Dermis microvascular lymphatic vessel endothelial cell (primary cell): Measurements from ENCODE around the gene MYT1. TPM values are rescaled to one million over a fixed set of nuclear protein-coding genes. Genes with fewer than 3 reads are reported as not detected.

Experiments used
- DNase-seq, 2 donors: peaks; one replicate each; pipeline versions ENCODE4 v3.0.0 to v3.0.0-alpha.2; 2010; ENCODE audit warnings: low read depth in 2 of 2
- total RNA-seq: library from RNA; depleted of rRNA; stranded (reverse); fragments of >200 nt; gene quantifications from 2 replicates; pipeline ENCODE4 v1.2.1, GENCODE V29; 2014

Gene MYT1
- total RNA-seq, 1 donor from 2014 or later: not detected

DNA sequence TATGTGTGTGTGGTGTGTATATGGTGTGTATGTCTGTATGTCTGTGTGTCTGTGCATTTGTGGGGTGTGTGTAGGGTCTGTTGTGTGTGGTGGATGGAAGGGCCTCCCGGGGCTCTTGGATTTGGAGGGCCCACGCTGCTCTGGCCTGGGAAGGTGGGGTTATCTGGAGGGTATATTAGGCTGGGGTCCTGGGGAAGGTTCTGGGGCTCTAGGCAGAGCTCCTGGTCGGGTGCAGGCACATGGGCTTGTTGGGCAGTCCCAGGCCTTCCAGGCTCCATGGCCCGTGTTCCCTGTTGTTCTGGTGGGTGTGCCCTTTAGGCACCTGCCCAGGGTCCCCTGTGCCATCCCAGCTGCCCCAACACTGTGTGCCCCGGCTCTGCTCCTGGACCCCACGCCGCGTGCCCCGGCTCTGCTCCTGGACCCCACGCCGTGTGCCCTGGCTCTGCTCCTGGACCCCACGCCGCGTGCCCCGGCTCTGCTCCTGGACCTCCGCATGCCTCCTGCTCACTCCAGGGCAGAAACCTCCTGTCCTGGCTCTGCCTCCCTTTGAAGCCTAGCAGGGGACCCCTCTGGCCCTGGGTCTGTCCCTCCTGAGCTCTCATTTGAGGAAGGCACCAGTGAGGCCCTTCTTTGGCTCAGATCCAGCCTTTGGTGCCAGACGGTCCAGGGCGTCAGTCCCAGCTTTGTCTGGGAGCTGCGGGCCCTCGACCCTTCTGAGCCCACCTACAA lies 10.2 kb upstream of the MYT1 start:
- DNase-seq: no peak

DNA sequence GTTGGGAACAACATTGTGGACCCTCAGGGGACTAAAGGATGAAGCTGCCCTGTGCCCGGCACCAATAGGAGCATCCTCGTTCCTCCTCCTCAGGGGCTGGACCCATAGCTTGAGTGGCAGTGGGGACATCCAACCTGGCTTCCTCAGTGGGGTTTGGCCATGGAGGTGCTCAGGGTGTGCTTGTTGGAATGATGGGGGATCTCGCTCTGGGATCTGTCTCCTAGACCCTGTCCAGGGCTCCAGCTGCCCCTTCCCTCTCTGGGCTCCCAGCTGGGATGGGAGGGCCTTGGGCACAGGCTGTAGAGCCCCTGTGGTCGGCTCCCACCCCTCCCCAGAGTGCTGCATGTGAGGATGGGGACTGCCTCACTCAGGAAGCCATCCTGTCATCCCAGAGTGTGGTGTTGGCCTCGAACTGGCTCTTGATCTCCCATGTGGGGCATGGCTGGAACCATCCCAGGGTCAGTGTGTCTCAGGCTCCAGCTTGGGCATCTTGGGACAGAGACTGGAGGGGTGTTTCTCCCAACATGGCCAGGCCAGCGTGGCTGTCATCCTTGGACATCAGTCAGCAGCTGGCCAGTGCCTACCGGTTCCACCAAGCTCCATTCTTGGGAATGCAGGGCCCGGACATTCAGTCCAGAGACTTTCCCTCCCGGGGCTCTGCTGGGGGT lies 9.5 kb upstream of the MYT1 start:
- no peak for DNase-seq

DNA sequence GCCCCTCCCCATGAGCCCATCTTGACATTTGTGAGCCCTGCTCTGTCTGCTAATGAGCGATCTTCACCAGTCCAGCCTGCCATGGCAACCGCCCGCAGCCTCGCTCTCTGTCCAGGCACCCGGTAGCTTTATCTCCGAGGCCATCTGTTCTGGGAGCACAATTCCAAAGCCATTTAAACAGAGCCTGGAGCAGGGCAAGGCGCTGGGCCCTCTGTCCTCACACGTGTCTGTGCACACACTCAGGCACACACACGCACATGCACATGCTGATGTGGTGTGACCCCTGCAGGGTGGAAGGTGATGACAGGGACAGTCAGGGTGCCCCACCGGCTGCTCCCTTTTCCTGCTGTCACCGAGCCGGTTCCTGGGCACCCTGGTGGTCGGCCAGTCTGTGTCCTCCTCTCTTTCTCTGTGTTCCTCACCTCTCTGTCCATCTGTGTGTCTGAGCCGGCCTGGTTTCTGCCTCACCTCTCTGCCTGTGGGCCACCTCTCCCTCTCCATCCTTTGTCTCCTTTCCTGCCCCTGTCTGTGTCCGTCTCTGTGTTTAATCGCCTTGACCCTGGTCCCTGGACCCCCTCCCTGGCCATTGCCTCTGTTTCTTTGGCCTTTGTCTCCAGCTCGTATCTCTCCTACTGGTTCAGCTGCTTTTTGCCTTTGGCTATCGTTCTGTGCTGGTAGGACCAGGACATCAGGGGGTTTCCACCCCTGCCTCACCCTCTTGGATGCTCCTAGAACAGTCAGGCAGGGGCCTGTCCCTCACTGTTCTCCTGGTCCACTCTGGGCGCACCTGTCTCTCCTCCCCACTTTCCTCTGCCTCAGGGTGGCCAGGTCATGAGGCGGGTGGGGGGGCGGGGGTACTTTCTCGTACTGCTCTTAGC lies 8.8 kb upstream of the MYT1 start:
- DNase-seq: no peak

DNA sequence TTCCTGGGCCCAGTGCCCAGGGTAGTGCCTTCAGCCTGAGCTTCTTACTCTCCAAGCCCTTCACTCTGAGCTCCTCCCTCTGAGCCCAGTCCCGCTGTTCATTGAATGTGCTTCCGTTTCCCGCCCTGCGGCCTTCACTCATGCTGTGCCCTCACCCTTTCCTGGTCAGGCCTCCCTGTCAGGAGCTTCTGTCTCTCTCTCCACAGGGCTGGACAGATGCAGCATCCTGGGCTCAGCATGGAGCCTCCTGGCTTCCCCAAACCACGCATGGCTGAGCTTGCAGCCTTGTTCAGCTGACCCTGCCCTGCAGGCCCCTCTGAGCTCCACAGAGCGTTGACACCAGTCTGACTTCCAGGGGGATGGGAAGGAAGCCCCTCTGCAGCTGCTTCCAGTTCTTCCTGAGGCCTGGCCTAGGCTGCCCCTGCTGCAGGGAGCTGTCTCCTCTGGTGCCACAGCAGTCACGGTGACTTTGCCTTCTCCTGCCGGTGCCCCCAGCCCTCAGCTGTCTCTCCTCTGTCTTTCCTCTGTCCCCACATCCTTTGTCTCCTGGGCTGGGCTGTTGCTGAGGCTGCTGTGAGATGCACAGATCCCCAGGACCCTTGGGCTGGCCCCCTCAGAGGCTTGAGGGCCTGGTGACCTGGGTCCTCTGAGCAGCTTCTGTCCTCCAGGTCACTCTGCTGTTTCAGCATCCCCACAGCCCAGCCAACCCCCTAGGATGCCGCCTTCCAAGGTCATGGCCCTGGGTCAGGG lies 7.9 kb upstream of the MYT1 start:
- DNase-seq: no peak

DNA sequence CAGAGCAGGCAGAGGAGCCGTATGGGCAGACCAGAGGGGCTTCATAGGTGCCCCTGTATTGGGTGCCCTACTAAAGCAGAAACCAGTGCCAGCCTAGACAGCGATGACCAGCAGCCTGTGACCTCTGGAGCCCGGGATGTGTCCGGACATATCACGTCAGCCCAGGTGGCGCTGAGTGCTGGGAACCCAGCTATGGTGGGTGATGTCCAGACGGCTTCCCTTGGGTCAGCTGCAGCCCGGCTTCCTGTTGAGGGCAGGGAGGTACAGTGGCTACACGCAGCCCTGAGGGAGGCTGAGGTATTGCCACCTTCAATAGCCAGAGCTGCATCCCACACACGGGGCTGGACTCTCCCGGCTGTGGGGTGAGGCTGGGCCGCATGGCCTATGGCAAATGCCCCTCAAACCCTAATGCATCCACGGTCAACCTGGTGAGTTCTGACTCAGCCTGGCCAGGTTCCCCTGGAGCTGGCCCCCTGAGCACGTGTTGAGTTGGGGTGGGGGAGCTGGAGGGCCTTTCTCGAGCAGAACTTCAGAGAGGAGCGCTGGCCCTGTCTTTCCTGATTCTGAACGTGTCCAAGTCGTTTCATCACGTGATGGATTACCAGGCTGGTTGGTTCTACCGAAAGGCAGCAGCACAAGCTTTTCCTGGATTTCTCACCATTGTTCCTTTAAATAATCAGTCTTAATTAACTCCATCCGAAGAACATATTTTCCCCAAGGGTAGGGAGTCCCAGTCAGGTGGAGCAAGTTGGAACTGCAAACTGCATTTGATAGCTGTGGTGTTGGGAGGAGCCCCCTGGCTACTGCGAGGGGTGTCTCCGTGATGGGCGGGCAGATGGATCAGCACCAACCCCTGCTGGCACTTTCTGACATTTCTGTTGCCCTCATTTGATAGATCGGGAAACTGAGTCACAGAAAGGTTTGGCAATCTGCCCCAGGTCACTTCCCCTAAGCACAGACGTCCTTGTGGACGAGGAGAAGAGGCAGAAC lies 7.1 kb upstream of the MYT1 start:
- no peak for DNase-seq

DNA sequence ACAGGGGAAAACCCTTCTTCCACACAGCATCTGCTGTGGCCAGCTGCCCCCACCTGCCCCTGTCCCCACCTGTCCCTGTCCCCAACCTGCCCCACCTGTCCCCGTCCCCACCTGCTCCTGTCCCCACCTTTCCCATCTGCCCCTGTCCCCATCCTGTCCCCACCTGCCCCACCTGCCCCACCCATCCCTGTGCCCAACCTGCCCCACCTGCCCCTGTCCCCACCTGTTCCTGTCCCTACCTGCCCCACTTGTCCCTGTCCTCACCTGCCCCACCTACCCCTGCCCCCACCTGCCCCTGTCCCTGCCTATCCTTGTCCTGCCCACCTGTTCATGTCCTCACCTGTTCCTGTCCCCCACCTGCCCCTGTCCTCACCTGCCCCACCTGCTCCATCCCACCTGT lies 6.4 kb upstream of the MYT1 start:
- no peak for DNase-seq

DNA sequence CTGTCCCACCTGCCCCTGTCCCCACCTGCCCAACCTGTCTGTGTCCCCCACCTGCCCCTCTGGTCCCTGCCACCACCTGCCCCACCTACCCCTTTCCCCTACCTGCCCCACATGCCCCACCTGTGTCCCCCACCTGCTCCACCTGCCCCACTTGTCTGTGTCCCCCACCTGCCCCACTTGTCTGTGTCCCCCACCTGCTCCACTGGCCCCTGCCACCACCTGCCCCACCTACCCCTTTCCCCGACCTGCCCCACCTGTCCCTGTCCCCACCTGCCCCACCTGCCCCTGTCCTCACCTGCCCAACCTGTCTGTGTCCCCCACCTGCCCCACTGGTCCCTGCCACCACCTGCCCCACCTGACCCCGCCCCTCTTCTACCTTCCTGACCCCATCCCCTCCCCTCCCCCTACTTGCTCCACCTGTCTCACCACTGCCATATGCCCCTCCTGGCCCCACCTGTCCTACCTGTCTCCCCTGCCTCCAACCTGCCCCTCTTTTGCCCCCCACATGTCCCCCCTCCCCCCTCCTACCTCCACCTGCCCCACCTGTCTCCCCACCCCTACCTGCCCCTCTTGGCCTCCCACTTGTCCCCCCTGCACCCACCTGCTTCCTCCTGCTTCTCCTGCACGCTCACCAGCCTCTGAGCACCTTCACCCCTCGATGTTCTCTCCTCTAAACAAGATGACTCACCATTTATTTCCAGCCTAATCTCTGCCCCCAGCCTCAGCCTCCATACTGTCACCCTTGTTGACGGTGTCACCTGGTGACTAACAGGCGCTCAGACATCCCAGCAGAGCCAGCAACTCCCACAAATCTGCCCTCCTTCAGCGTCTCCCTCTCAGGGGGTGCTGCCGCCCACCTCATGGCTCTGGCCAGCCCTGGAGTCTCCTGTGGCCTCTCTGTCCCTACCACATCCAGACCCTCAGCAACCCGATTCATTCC lies 5.6 kb upstream of the MYT1 start:
- DNase-seq: no peak

DNA sequence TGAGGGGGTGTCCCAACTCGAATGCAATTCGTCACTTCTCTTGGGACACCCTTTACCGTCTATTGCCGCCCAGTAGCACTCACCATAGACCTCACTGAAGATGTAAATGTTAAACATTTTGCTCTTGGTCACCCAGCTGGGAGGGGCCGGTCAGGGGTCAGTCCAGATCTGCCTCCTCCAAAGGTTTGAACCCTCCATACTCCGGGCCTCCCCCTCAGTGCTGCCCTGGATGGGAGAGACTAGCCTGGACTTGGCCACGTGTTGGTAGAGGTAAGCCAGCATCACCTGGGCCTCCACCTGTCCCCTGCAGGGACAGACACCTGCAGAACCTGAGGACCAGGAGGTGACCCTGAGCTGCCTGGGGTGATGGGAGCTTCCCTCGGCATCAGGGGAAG lies 5.0 kb upstream of the MYT1 start:
- no peak for DNase-seq

DNA sequence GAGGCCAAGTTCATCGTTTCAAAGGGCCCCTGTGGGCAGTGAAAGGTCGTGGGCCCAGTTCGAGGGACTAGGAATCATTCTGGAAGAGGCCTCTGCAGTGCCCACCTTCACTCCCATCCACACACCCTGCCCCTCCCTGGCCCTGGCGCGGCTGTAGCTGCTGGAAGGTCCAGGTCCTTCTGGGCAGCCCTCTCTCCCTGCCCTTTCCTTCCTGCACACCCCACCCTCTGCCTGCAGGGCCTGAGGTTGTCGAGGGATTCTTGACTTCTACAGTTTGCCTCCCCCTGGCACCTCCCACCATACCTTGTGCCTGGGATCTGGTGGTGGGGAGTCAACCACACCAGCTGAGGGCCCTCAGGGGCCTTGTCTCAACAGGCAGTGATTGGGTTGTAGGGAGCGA lies 4.5 kb upstream of the MYT1 start:
- no peak for DNase-seq

DNA sequence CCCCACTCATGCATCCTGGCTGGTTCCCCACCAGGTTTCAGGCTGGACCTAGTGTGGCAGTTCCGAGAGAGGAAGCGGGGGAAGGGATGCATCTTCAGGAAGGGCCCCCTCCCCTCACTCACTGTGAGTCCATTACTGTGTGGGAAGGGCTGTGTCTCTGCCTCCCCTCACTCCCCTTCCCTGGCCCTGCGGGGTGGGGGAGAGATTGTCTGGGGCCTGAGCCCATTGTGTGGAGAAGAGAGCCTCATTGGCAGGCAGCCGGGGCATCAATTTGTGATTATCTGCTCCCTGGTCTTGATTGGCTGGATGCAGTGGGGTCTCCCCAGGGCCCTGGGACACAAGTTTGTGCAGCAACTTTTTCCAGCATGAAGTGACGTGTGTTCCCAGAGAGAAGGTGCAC lies 4.1 kb upstream of the MYT1 start:
- DNase-seq: no peak

DNA sequence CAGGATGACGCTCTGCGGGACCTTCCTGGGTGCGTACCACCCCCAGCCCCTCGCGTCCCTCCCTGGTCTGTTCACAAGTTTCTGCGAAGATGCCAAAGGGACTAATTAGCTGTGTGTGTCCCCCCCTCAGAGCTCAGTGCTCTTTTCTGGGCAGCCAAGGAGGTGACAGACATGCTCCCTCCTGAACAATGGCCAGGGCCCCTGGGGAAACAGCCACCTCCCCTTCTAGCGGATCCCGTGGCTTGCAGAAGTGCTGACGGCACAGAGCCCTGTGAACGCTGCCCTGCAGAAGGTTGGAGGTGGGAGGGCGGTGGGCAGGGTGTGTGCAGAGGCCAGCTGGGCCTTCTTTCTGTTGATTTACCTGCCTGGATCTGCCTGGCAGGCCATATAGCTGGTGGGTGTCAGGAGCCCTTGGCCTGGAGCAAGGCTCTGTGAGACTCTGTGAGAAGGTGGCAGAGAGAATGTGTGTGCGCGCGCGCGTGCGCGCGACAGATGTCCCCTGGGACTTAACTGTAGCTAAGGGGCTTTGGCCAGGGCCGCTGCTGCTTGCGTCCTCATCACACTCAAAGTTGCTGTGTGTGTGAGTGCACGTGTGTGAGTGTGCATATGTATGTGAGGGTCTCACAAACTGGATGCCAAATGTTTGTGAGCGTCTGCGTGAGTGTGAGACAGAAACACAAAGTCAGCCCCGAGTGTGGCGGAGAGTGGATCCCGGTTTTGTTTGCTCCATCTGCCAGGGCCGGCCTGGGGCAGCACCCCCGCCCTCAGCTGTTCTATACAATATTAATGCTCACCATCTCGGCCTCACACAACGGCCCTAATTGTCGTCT lies 3.5 kb upstream of the MYT1 start:
- DNase-seq: no peak

DNA sequence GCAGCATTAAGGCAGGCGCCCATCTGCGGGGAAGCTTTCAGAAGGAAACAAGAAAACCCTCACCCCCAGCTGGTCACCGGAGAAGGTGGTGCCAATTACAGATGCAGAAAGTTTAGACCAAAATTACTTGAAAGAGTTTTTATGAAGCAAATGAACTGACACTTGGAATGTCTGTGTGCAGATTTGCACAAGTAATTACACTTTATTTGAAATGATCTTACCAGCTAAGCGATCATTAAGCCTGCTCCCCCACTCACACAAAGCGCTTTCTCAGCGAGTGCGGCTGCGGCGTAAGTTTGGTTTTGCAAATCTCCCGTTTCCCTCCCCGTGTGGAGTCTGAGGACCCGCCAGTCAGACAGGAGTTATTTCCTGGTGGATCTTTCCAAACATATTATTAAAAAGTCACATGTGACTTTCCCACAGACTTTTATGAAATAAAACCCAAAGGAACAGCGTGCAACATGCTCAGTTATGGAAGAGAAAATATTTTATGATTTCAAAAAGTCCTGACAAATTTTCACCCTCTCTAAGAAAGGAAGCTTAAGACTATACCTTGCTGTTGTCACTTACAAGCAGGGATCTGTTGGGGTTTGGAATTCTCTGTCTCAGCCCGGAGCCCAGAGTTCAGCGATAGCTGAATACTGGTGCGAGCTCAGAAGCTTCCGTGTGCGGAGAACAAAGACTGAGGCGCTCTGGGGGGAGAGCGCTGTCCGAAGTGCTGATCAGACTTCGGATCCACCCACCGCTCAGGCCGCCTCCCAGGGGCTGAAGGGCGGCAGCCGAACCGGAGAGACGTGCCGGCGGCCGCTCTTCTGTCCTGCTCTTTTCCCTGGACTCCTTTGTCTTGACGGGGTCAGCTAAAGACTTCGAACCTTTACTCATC lies 2.7 kb upstream of the MYT1 start:
- DNase-seq: peak; percentile 14 to 58

DNA sequence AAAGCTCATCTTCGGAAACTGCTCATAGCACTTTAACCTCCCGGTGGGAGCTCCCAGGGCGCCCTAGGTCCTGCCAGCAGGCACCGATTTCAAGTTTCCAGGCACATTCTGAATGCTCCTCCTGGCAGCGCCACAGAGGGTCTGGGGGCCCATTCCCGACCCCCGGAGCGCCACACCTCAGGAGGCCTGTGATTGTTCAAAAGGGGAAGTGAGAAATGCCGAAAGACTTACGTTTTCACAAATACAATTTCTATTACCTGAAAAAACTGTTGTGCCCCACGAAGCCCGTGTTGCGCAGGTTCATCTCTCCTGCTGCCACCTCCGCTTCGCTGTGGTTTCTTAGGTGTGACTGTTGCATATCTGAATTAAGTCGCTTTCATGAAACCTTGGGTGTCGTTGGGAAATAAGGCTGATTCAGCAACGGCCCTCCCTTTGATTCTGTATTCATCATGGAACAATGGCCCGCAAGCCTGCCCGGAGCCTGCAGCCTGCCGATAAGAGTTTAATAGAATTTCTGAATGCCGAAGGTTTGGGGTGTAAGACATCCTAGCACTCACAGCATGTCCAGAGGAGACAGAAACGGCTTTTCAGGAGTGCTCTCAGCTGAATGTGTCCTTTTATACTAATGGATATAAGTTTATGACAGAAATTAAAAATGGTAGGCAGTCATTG lies 1.9 kb upstream of the MYT1 start:
- DNase-seq: no peak

DNA sequence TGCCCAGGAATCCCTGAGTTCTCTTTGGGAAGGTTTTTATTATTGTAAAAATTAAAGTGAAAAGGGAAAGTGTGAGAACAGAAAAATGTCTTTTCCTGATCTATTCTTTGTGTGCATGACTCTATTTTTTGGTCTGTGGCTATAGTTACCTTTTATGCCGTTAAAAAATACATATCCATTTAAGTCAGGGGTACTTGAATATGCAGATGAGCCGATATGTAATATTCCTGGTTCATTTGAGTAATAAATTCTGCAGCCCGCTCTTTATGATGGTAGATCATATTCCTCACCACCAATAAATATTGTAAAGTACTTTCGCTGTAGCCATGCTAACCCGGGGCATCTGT lies 503 bp upstream of the MYT1 start:
- no peak for DNase-seq

DNA sequence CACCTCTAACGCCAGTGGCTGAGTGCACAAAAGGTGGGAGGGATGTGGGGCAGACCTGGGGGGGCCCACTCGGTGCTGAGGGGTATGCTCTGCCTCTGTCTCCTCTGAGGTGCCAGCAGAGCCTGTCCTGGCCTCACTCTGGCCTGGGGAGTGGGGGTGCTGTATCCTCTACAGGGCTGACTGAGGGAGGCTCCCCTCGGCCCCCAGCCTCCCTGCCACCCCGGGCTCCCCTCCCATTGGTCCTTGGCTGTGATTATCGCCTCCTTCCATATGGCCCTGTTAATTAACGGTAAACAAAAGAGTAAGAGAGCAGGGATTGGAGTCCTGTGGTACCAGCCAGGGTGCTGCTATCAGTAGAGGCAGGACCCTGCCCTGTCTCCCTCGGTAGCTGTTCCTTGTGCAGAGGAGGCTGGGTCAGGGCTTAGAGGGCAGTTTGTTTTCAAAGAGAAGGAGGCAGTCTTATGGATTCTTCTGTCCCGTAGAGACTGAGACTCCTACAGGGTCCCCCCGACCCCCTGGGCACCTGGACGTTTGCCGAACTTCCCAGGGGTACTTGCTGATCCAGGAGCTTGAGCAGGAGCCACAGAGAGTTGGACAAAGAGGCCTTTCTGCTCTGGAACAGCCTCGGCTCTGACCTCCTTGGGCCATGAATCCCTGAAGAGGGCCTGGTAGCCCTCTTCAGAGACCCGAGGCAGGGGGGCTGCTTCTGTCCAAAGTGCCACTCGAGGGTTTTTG lies 1.8 kb downstream of the MYT1 start:
- no peak for DNase-seq
